Mucosa of gallbladder (tissue), 1 donor: Measurements from ENCODE around the gene SLC25A13. TPM values are rescaled to one million over a fixed set of nuclear protein-coding genes. Genes with fewer than 3 reads are reported as not detected.

Experiments
- DNase-seq: peaks from one replicate; pipeline ENCODE4 v3.0.0-alpha.2; 2020; ENCODE audit warnings: low spot score
- total RNA-seq: library from RNA; stranded (reverse); gene quantifications from one replicate; pipeline ENCODE4 v1.2.1, GENCODE V29; 2021
- donor health status: DM: no; HTN: no; CAD: no.

Gene SLC25A13
- total RNA-seq, 1 donor from 2014 or later, result 35.2 TPM

DNA sequence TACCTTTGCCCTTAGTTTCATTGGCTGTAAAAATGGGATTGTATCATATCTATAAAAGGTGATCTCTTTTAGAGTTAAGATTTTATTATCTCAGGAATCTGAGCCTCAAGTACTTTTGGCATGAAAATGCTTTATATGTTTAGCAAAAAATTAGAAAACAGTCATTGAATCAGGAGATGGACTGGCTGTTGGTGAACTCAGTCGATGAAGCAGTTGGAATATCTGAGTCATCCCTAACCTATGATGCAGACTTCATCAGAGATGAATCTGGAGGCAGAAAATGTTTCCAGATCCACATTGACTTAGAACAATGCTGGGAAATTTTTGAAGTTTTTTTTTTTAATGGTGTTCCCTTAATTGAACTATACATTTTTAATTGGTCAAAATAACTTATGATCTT, 228.5 kb downstream of the SLC25A13 start:
- no peak for DNase-seq

DNA sequence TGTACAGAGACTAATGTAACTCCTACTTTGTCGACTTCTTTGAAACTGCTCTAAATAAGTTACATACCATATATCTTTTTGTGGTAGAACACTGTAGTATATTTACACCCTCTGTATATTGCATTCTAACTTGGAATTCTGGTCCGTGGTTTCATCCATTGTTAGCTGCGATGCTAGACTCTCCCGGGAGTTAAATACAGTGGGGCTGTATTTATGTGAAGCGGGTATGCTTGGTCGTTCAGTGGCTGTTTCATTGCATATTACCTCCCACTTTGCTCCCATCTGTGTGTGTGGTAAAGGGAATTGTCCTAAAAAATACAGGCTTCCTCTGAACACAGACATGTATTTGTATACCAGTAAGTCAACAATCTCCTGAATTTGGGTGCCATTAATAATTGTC, 231.1 kb downstream of the SLC25A13 start:
- no peak for DNase-seq

GRCh38 chr7:96089511-96089910, 232.4 kb downstream of the SLC25A13 start:
- DNase-seq, result no peak

DNA sequence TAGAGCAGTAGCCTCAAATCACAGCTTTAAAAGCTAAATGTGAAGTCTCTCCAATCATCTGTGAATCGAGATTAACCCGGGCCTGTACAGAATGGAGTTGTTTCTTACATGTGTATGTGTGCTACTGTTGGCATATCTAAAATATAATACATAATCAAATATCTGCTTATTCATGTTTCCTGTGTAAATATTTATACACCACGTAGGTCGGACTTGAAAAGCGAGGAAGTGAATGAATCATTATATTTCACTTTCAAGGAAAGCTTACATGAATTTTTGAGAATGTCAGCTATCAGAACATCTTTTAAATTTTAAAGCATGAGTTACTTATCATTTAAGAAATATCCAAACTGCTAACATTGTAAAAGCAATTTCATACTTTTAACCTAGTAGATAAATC, 233.3 kb downstream of the SLC25A13 start:
- DNase-seq, result no peak

DNA sequence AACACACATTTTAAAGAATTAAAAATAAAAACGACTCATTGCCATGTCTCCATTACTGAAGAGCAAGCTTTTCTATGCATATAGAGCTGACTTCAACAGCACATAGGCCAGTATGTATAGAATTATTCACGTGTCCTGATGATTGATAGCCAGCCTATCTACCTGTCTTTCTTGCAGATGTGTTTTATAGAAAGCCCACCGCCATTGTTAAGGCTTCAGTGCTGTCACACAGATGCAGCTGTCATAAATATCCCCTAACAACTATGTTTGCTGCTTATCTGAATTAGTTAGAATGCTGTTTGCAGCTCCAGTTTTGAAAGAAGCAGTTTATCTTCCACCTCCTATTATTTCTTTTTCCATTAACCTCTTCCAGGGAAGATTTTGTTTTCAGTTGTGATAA, 235.9 kb downstream of the SLC25A13 start:
- DNase-seq, result no peak

GRCh38 chr7:96084881-96085553, 236.9 kb downstream of the SLC25A13 start:
- no peak for DNase-seq

GRCh38 chr7:96080027-96080426, 241.9 kb downstream of the SLC25A13 start:
- DNase-seq, result no peak

DNA sequence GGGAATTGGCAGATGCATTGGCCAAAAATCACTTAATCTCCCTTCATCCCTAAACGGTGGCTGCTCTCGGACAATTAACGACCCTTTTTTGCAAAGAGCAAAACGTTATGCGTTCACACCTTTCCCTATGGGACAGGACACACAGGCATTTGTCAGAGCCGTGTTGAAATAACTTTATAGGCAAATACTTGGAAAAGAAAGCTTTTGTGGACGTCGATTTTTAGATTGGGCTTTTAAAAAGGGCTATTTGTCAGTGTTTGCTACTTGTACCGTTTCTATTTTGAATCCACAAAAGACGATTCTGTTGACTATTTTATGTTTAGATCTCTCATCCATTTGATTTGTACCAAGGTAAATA, 245.6 kb downstream of the SLC25A13 start:
- no peak for DNase-seq

DNA sequence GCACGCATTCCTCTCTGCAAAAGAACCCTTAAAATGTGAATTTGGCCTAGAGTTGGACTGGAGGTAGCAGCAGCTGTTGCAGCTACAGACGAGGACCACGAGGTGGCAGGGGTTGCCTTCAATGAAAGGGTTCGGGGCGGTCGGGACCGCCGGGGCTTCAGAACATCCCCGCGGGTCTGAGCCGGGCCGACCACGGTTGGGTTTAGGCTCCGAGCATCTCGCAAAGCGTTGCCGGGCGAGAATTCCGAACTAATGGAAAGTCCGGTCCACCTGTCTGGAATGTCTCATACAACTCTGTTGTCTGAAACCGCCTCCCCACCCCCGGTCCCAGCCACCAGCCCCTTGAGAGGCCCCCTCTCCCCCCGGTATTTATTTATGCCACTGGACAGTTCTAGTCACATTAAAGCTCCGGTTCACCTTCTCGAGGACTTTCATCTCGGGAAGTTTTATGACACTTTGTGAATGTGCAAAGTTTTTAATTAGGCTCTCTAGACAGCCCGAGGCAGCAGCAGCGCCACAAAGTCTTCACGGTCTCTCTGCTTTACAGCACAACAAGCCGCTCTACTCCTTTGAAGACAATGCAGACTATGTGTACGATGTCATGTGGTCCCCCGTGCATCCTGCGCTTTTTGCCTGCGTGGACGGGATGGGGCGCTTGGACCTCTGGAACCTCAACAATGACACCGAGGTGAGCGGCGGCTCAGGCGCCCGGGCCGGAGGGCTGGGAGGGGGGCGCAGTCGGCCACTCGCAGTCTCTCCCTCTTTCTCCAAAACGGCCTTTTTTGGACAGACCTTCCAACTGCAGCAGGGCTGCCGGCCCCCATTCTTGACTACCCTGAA, 246.2 kb downstream of the SLC25A13 start:
- peak; percentile 44 for DNase-seq

- DNase-seq, result no peak
These were observed 247.0 kb downstream of the SLC25A13 start for GRCh38 chr7:96074871-96075270.
